ENCODE results near the gene UBE3D.
"Not testable (repeated sequence)": the region's sequence is repeated elsewhere in the genome, so short reads cannot be mapped to it uniquely, and the experiment has no call there.

DNA sequence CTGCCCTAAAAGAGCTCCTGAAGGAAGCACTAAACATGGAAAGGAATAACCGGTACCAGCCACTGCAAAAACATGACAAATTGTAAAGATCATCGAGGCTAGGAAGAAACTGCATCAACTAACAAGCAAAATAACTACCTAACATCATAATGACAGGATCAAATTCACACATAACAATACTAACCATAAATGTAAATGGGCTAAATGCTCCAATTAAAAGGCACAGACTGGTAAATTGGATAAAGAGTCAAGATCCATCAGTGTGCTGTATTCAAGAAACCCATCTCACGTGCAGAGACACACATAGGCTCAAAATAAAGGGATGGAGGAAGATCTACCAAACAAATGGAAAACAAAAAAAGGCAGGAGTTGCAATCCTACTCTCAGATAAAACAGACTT lies 212.7 kb downstream of the UBE3D start:
- TF ChIP-seq, protein P1, sequence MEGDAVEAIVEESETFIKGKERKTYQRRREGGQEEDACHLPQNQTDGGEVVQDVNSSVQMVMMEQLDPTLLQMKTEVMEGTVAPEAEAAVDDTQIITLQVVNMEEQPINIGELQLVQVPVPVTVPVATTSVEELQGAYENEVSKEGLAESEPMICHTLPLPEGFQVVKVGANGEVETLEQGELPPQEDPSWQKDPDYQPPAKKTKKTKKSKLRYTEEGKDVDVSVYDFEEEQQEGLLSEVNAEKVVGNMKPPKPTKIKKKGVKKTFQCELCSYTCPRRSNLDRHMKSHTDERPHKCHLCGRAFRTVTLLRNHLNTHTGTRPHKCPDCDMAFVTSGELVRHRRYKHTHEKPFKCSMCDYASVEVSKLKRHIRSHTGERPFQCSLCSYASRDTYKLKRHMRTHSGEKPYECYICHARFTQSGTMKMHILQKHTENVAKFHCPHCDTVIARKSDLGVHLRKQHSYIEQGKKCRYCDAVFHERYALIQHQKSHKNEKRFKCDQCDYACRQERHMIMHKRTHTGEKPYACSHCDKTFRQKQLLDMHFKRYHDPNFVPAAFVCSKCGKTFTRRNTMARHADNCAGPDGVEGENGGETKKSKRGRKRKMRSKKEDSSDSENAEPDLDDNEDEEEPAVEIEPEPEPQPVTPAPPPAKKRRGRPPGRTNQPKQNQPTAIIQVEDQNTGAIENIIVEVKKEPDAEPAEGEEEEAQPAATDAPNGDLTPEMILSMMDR (IDR thresholded peaks at IDR 0.05; ENCODE audit: low read depth, low read length, poor library complexity, severe bottlenecking) = not testable (repeated sequence)
- not testable (repeated sequence) for TF ChIP-seq EZH2phosphoT487 (IDR thresholded peaks at IDR 0.05; ENCODE audit: borderline replicate concordance, low read length)
